Measurements from ENCODE around the gene LANCL2.
"Not testable (repeated sequence)": the region's sequence is repeated elsewhere in the genome, so short reads cannot be mapped to it uniquely, and the experiment has no call there.

Gene LANCL2

DNA sequence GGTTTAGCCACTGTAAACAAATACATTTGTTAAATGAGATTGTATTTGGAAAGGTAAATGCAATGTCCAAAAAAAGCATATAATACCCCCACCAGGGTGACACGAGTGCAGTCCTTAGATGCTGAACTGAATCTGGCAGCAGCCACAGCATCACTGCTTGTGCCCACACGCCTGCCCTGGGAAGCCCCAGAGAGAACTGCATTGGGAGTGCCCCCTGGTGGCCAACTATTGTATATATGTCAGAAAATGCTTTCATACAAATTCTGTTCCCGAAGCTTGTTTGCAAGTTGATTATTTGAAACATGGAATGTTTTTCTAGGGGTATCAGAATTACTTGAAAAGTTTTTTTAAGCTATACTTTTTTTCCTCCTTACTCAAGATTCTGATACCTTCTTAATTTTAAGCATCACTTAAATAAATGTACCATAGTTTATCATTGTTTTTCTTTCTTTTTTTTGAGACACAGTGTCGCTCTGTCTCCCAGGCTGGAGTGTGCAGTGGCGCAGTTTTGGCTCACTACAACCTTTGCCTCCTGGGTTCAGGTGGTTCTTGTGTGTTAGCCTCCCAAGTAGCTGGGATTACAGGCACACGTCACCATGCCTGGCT, 50.1 kb downstream of the LANCL2 start:
- Histone ChIP-seq H3K4me1 (ENCODE audit: control extremely low read depth in 1 of 4, control insufficient read depth in 4 of 4, insufficient read depth in 4 of 4, low read length in 3 of 4) (no peaks in the 10 kb centered on the region), H3K9me3 (ENCODE audit: control extremely low read depth in 1 of 5, control insufficient read depth in 4 of 5, insufficient read depth in 2 of 5, low read depth in 1 of 5, low read length in 4 of 5) (no peaks in the 10 kb centered on the region), H3K27me3 (replicated peaks in 2 of 5; ENCODE audit: control insufficient read depth in 4 of 5, insufficient read depth in 5 of 5, low read length in 4 of 5) (no peaks in the 10 kb centered on the region), H3K4me3 (ENCODE audit: control insufficient read depth in 1 of 7, extremely low read depth in 1 of 7, insufficient read depth in 4 of 7, low read depth in 2 of 7, low read length in 6 of 7) (no peak overlapping the region), H3K36me3 (ENCODE audit: control insufficient read depth in 4 of 4, insufficient read depth in 4 of 4, low read length in 3 of 4) (peaks cover 0 to 13% (median 6%) of the 10 kb centered on the region in 4 experiments), H3K27ac (ENCODE audit: insufficient read depth in 1 of 2, low read depth in 1 of 2, low read length in 2 of 2, poor library complexity in 1 of 2, severe bottlenecking in 2 of 2) (no peak overlapping the region)
- POLR2A ChIA-PET, result interaction anchor here (0.6 kb wide), 1 partner anchor 128 kb away, joined by 3 read pairs; no protein-coding TSS in a partner anchor
- DNase-seq, result peak; percentile 78 to 88 (median 86)
- WGBS (ENCODE audit: insufficient coverage), result 93% methylated on average over 2 of the region's 6 CpGs
- CTCF ChIA-PET, result interaction anchor here (0.6 to 4.6 kb wide), 11 partner anchors 8 to 514 kb away, joined by 3 to 76 read pairs (median 3); no protein-coding TSS in a partner anchor

DNA sequence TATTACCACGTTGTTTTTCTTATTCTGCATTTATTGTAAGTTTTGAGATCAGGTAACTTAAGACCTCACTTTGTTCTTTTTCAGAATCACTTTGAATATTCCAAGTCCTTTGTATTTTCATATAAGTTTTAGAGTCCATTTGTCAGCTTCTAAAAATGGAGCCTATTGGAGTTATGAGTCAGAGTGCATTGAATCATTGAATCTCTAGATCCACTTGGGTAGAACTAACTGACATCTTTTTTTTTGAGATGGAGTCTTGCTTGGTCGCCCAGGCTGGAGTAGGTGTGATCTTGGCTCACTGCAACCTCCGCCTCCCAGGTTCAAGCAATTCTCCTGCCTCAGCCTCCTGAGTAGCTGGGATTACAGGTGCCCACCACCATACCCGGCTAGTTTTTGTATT, 52.3 kb downstream of the LANCL2 start:
- POLR2A ChIA-PET; DNase-seq; H3K27ac ChIP-seq (ENCODE audit: insufficient read depth in 1 of 2, low read depth in 1 of 2, low read length in 2 of 2, poor library complexity in 1 of 2, severe bottlenecking in 2 of 2); H3K36me3 ChIP-seq (ENCODE audit: control insufficient read depth in 4 of 4, insufficient read depth in 4 of 4, low read length in 3 of 4); H3K4me3 ChIP-seq (ENCODE audit: control insufficient read depth in 1 of 7, extremely low read depth in 1 of 7, insufficient read depth in 4 of 7, low read depth in 2 of 7, low read length in 6 of 7); H3K27me3 ChIP-seq (replicated peaks in 2 of 5; ENCODE audit: control insufficient read depth in 4 of 5, insufficient read depth in 5 of 5, low read length in 4 of 5); H3K9me3 ChIP-seq (ENCODE audit: control extremely low read depth in 1 of 5, control insufficient read depth in 4 of 5, insufficient read depth in 2 of 5, low read depth in 1 of 5, low read length in 4 of 5); H3K4me1 ChIP-seq (ENCODE audit: control extremely low read depth in 1 of 4, control insufficient read depth in 4 of 4, insufficient read depth in 4 of 4, low read length in 3 of 4): not testable (repeated sequence)
- CTCF ChIA-PET, result interaction anchor here (1.5 kb wide), 1 partner anchor 137 kb away, joined by 7 read pairs; no protein-coding TSS in a partner anchor
- WGBS (ENCODE audit: insufficient coverage), result 100% methylated on average over 2 of the region's 4 CpGs

DNA sequence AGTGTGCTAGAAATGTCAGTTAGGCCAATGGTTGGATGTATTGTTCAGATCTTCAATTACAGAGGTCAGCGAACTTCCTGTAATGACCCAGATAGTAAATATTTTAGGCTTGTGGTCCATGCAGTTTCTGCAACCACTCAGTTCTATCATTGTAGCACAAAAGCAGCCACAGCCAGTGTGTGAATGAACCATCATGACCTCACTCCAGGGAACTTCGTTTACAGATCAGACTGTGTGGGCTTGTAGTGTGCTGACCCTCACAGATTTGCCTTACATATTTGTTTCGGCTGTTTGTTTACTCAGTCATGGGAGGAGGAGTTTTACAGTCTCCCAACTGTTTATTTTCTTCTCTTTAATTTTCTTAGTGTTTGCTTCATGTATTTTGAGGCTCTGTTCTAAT, 55.4 kb downstream of the LANCL2 start:
- 90% methylated on average over 3 of the region's 3 CpGs for WGBS (ENCODE audit: insufficient coverage)
- Histone ChIP-seq H3K27ac (ENCODE audit: insufficient read depth in 1 of 2, low read depth in 1 of 2, low read length in 2 of 2, poor library complexity in 1 of 2, severe bottlenecking in 2 of 2) (no peak overlapping the region), H3K27me3 (replicated peaks in 2 of 5; ENCODE audit: control insufficient read depth in 4 of 5, insufficient read depth in 5 of 5, low read length in 4 of 5) (no peaks in the 10 kb centered on the region), H3K36me3 (ENCODE audit: control insufficient read depth in 4 of 4, insufficient read depth in 4 of 4, low read length in 3 of 4) (no peaks in the 10 kb centered on the region), H3K4me1 (ENCODE audit: control extremely low read depth in 1 of 4, control insufficient read depth in 4 of 4, insufficient read depth in 4 of 4, low read length in 3 of 4) (peaks cover 0 to 16% (median 7%) of the 10 kb centered on the region in 4 experiments), H3K9me3 (ENCODE audit: control extremely low read depth in 1 of 5, control insufficient read depth in 4 of 5, insufficient read depth in 2 of 5, low read depth in 1 of 5, low read length in 4 of 5) (no peaks in the 10 kb centered on the region), H3K4me3 (ENCODE audit: control insufficient read depth in 1 of 7, extremely low read depth in 1 of 7, insufficient read depth in 4 of 7, low read depth in 2 of 7, low read length in 6 of 7) (no peak overlapping the region)
- DNase-seq, result no peak
- ChIA-PET CTCF (interaction anchor here (0.6 to 0.9 kb wide), 2 partner anchors 141 to 144 kb away, joined by 3 read pairs; no protein-coding TSS in a partner anchor), POLR2A (no interaction called here)

DNA sequence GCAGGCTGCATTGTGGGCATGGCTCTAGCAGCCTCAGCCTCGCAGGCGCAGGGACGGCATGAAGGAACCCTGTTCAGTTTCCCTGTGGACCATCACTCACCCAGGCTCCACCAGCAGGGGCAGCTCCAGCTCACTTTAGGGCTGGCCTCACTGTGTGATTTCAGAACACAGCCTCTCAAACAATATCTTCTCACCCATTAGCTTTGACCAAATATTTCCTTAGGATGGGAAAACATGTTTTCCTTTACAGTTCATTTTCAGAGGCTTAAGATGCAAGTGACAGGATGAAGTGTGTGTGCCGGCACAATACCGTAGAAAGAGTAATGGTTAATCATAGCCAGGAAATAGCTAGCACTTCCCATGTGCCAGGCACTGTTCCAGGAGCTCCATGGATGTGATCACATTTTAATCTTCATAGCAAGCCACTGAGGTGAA, 58.2 kb downstream of the LANCL2 start:
- Histone ChIP-seq H3K4me3 (ENCODE audit: control insufficient read depth in 1 of 7, extremely low read depth in 1 of 7, insufficient read depth in 4 of 7, low read depth in 2 of 7, low read length in 6 of 7) (no peak overlapping the region), H3K27ac (ENCODE audit: insufficient read depth in 1 of 2, low read depth in 1 of 2, low read length in 2 of 2, poor library complexity in 1 of 2, severe bottlenecking in 2 of 2) (no peak overlapping the region), H3K9me3 (ENCODE audit: control extremely low read depth in 1 of 5, control insufficient read depth in 4 of 5, insufficient read depth in 2 of 5, low read depth in 1 of 5, low read length in 4 of 5) (no peaks in the 10 kb centered on the region), H3K4me1 (ENCODE audit: control extremely low read depth in 1 of 4, control insufficient read depth in 4 of 4, insufficient read depth in 4 of 4, low read length in 3 of 4) (peaks cover 0 to 25% (median 11%) of the 10 kb centered on the region in 4 experiments), H3K27me3 (replicated peaks in 2 of 5; ENCODE audit: control insufficient read depth in 4 of 5, insufficient read depth in 5 of 5, low read length in 4 of 5) (no peaks in the 10 kb centered on the region), H3K36me3 (ENCODE audit: control insufficient read depth in 4 of 4, insufficient read depth in 4 of 4, low read length in 3 of 4) (peaks cover 0 to 15% (median 0%) of the 10 kb centered on the region in 4 experiments)
- DNase-seq, result no peak
- ChIA-PET POLR2A (no interaction called here), CTCF (interaction anchor here (0.9 to 2.3 kb wide), 4 partner anchors 8 to 143 kb away, joined by 3 to 16 read pairs (median 4); no protein-coding TSS in a partner anchor)
- WGBS (ENCODE audit: insufficient coverage), result 100% methylated on average over 5 of the region's 5 CpGs

DNA sequence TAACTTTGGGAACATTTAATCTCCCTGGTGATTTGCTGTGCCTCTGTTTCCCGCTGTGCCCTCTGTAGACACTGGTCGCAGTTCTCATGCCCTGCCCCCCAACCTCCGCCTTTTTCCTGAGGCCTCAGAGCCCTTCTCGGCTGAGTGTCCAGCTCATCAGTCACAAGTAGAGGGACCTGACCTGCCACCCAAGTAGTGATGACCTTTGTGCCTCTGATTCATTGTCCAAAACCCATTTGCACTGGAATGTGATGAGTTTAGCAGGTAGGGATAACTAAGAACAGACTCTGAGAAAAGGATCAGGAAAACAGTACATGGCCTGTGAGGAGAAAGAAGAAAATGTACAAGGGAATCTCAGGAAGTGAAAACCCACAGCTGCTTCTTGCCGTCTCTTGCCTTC, 58.8 kb downstream of the LANCL2 start:
- Histone ChIP-seq H3K36me3 (ENCODE audit: control insufficient read depth in 4 of 4, insufficient read depth in 4 of 4, low read length in 3 of 4) (peaks cover 0 to 15% (median 0%) of the 10 kb centered on the region in 4 experiments), H3K4me1 (ENCODE audit: control extremely low read depth in 1 of 4, control insufficient read depth in 4 of 4, insufficient read depth in 4 of 4, low read length in 3 of 4) (peaks cover 0 to 25% (median 11%) of the 10 kb centered on the region in 4 experiments), H3K4me3 (ENCODE audit: control insufficient read depth in 1 of 7, extremely low read depth in 1 of 7, insufficient read depth in 4 of 7, low read depth in 2 of 7, low read length in 6 of 7) (no peak overlapping the region), H3K27ac (ENCODE audit: insufficient read depth in 1 of 2, low read depth in 1 of 2, low read length in 2 of 2, poor library complexity in 1 of 2, severe bottlenecking in 2 of 2) (no peak overlapping the region), H3K27me3 (replicated peaks in 2 of 5; ENCODE audit: control insufficient read depth in 4 of 5, insufficient read depth in 5 of 5, low read length in 4 of 5) (no peaks in the 10 kb centered on the region), H3K9me3 (ENCODE audit: control extremely low read depth in 1 of 5, control insufficient read depth in 4 of 5, insufficient read depth in 2 of 5, low read depth in 1 of 5, low read length in 4 of 5) (no peaks in the 10 kb centered on the region)
- DNase-seq, result no peak
- ChIA-PET POLR2A (interaction anchor here (0.6 kb wide), 1 partner anchor 99 kb away, joined by 4 read pairs; no protein-coding TSS in a partner anchor), CTCF (interaction anchor here (0.9 to 2.3 kb wide), 4 partner anchors 8 to 144 kb away, joined by 3 to 16 read pairs (median 4); no protein-coding TSS in a partner anchor)
- 97% methylated on average over 4 of the region's 5 CpGs for WGBS (ENCODE audit: insufficient coverage)

DNA sequence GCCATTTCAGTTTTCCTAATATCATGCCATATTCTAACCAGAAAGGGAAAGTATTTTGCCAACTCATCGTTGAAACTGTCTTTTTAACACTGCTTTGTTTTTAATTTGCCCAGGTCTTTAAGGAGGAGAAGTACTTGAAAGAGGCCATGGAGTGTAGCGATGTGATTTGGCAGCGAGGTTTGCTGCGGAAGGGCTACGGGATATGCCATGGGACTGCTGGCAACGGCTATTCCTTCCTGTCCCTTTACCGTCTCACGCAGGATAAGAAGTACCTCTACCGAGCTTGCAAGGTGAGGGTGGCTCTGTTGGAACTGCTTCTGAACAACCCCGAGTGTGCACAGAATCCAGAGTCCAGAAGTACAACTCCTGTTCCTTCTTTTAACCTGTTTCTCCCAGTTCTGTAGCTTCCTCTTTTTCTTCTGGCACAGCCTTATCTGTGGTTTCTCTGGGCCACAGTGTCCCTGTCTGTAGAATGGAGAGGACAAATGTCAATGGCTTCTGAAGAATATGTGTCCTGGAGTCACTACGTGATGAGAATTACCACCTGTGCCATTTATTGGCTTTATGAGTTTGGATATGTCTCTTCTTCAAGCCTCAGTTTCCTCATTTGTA, 60.1 kb downstream of the LANCL2 start:
- no peak overlapping the region for H3K27ac ChIP-seq (ENCODE audit: insufficient read depth in 1 of 2, low read depth in 1 of 2, low read length in 2 of 2, poor library complexity in 1 of 2, severe bottlenecking in 2 of 2)
- peaks cover 0 to 25% (median 11%) of the 10 kb centered on the region in 4 experiments for H3K4me1 ChIP-seq (ENCODE audit: control extremely low read depth in 1 of 4, control insufficient read depth in 4 of 4, insufficient read depth in 4 of 4, low read length in 3 of 4)
- H3K27me3 ChIP-seq (replicated peaks in 2 of 5; ENCODE audit: control insufficient read depth in 4 of 5, insufficient read depth in 5 of 5, low read length in 4 of 5), result no peaks in the 10 kb centered on the region
- 42% methylated on average over 8 of the region's 11 CpGs for whole genome bisulfite sequencing (ENCODE audit: insufficient coverage)
- no peaks in the 10 kb centered on the region for H3K9me3 ChIP-seq (ENCODE audit: control extremely low read depth in 1 of 5, control insufficient read depth in 4 of 5, insufficient read depth in 2 of 5, low read depth in 1 of 5, low read length in 4 of 5)
- CTCF ChIA-PET, result interaction anchor here (1.0 to 2.3 kb wide), 2 partner anchors 10 to 173 kb away, joined by 4 to 16 read pairs; no protein-coding TSS in a partner anchor
- POLR2A ChIA-PET, result no interaction called here
- peak; percentile 37 to 76 (median 61) for DNase-seq
- peaks cover 0 to 15% (median 1%) of the 10 kb centered on the region in 4 experiments for H3K36me3 ChIP-seq (ENCODE audit: control insufficient read depth in 4 of 4, insufficient read depth in 4 of 4, low read length in 3 of 4)
- peak overlapping the region in 1 of 7 experiments; percentile 4 for H3K4me3 ChIP-seq (ENCODE audit: control insufficient read depth in 1 of 7, extremely low read depth in 1 of 7, insufficient read depth in 4 of 7, low read depth in 2 of 7, low read length in 6 of 7)

DNA sequence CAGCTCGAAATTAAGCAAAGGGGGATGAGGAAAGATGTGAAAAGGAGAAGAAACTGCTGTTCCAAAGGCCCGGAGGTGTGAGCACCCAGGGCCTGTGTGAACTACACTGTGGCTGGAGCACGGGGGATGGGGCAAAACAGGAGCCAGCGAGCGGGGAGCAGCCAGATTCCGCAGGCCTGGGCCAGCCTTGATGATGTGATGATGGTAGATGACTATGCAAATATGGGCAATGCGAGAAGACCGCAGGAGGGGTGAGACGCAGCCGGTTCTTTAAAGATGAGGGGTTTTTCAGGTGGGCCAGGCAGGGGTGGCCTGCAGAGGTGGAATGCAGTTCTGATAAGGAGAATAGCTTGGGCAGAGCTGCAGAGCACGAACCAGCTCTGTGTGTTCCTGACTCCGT, 61.5 kb downstream of the LANCL2 start:
- ChIA-PET CTCF (no interaction called here), POLR2A (no interaction called here)
- Histone ChIP-seq H3K27me3 (replicated peaks in 2 of 5; ENCODE audit: control insufficient read depth in 4 of 5, insufficient read depth in 5 of 5, low read length in 4 of 5) (no peaks in the 10 kb centered on the region), H3K4me3 (ENCODE audit: control insufficient read depth in 1 of 7, extremely low read depth in 1 of 7, insufficient read depth in 4 of 7, low read depth in 2 of 7, low read length in 6 of 7) (no peak overlapping the region), H3K4me1 (ENCODE audit: control extremely low read depth in 1 of 4, control insufficient read depth in 4 of 4, insufficient read depth in 4 of 4, low read length in 3 of 4) (peaks cover 0 to 25% (median 11%) of the 10 kb centered on the region in 4 experiments), H3K9me3 (ENCODE audit: control extremely low read depth in 1 of 5, control insufficient read depth in 4 of 5, insufficient read depth in 2 of 5, low read depth in 1 of 5, low read length in 4 of 5) (no peaks in the 10 kb centered on the region), H3K27ac (ENCODE audit: insufficient read depth in 1 of 2, low read depth in 1 of 2, low read length in 2 of 2, poor library complexity in 1 of 2, severe bottlenecking in 2 of 2) (no peak overlapping the region), H3K36me3 (ENCODE audit: control insufficient read depth in 4 of 4, insufficient read depth in 4 of 4, low read length in 3 of 4) (peaks cover 0 to 19% (median 3%) of the 10 kb centered on the region in 4 experiments)
- WGBS (ENCODE audit: insufficient coverage), result 91% methylated on average over 11 of the region's 12 CpGs
- no peak for DNase-seq

All from common myeloid progenitor, CD34-positive (primary cell).